A549 (cell line): Measurements from ENCODE around the gene SYNPO2. TPM values are rescaled to one million over a fixed set of nuclear protein-coding genes. Genes with fewer than 3 reads are reported as not detected.

Source experiments
- ATAC-seq, 2 experiments: fragments of 200-7000 bp in 1 of 2; fragments of >200 bp in 1 of 2; cut with Nextera tagmentation in 1 of 2; cut with Tn5 transposase in 1 of 2; 3 replicates each; pipeline versions ENCODE4 v1.8.0 to v1.9.1; 2018 to 2020; ENCODE audit warnings: mild to moderate bottlenecking in 1 of 2, moderate library complexity in 1 of 2
- CTCF ChIA-PET: fragments of 300-600 bp; sonication (Branson Sonifier 250); formaldehyde crosslinking; extraction: SDS; loops from one replicate; lab custom pipeline; 2021; ENCODE audit warnings: antibody characterized with exemption, inconsistent platforms; lab: Yijun Ruan, JAX
- POLR2A ChIA-PET: fragments of 350-600 bp; formaldehyde crosslinking; extraction: SDS; loops from one replicate; lab custom pipeline; 2021; ENCODE audit warnings: antibody characterized with exemption, inconsistent platforms; lab: Yijun Ruan, JAX
- DNase-seq, 2 experiments: peaks; one replicate each; pipeline versions ENCODE4 v3.0.0 to v3.0.0-alpha.2; 2011 to 2016; ENCODE audit warnings: low read depth in 1 of 2, low spot score in 1 of 2
- FAIRE-seq: peaks from 2 replicates; lab custom pipeline; 2011; peaks lifted over from hg19 to GRCh38; lab: Jason Lieb, UNC
- H3K27ac ChIP-seq, 2 experiments: fragments of >200 bp; sonication (Bioruptor Twin); formaldehyde crosslinking; 3 replicates each; pipeline ENCODE4 v1.5.1; 2016 to 2017
- H3K4me1 ChIP-seq: fragments of >200 bp; sonication (Bioruptor Twin); formaldehyde crosslinking; 3 replicates; pipeline ENCODE4 v1.6.1; 2016
- H3K4me2 ChIP-seq: fragments of >200 bp; sonication (Bioruptor Twin); formaldehyde crosslinking; 3 replicates; pipeline ENCODE4 v1.6.1; 2016
- H3K4me3 ChIP-seq: fragments of >200 bp; sonication (Bioruptor Twin); formaldehyde crosslinking; 3 replicates; pipeline ENCODE4 v1.5.1; 2016
- H3K9me3 ChIP-seq: fragments of >200 bp; sonication (Bioruptor Twin); formaldehyde crosslinking; 3 replicates; pipeline ENCODE4 v1.6.1; 2016
- BHLHE40 ChIP-seq: IDR thresholded peaks from 2 replicates; pipeline ENCODE4 v1.6.1; 2012; ENCODE audit warnings: low read depth, low read length, inconsistent platforms
- CBX2 ChIP-seq: fragments of 200-600 bp; sonication (generic); IDR thresholded peaks from 2 replicates; pipeline ENCODE4 v1.6.1; 2016; ENCODE audit warnings: low read depth, mild to moderate bottlenecking, borderline replicate concordance
- CHD2 ChIP-seq: fragments of 150-350 bp; IDR thresholded peaks from 2 replicates; pipeline ENCODE4 v1.6.1; 2014; ENCODE audit warnings: low read length; ENCODE audit not compliant: partially characterized antibody
- CHD4 ChIP-seq: fragments of 200-600 bp; sonication (generic); IDR thresholded peaks from 2 replicates; pipeline ENCODE4 v1.6.1; 2016; ENCODE audit warnings: antibody characterized with exemption, mild to moderate bottlenecking, borderline replicate concordance
- EP300 ChIP-seq, 2 experiments: fragments of >200 bp; sonication (Bioruptor Twin); formaldehyde crosslinking; IDR thresholded peaks; 2 replicates in 1 of 2; 3 replicates in 1 of 2; pipeline ENCODE4 v1.6.1; 2016 to 2017
- FOSL2 ChIP-seq, 2 experiments: fragments of 450-650 bp in 1 of 2; fragments of >200 bp in 1 of 2; sonication (Bioruptor Twin) in 1 of 2; formaldehyde crosslinking; IDR thresholded peaks; 2 replicates each; pipeline versions ENCODE4 v1.5.0 to v1.6.1; 2016 to 2020; ENCODE audit warnings: mild to moderate bottlenecking in 1 of 2, moderate library complexity in 1 of 2
- FOXS1 ChIP-seq: fragments of 250-450 bp; sonication (Bioruptor Pico); IDR thresholded peaks from 2 replicates; pipeline ENCODE4 v1.5.0; 2020; ENCODE audit warnings: mild to moderate bottlenecking, moderate library complexity
- GATA3 ChIP-seq: IDR thresholded peaks from 2 replicates; pipeline ENCODE4 v1.6.1; 2012; ENCODE audit warnings: borderline replicate concordance
- HEYL ChIP-seq: fragments of 250-450 bp; sonication (Bioruptor Pico); IDR thresholded peaks from 2 replicates; pipeline ENCODE4 v1.8.0; 2021; ENCODE audit warnings: mild to moderate bottlenecking, moderate library complexity
- HOXB13 ChIP-seq: fragments of 250-450 bp; sonication (Bioruptor Pico); IDR thresholded peaks from 2 replicates; pipeline ENCODE4 v1.5.0; 2020; ENCODE audit warnings: low read depth, mild to moderate bottlenecking, moderate library complexity
- HOXB5 ChIP-seq: fragments of 250-450 bp; sonication (Bioruptor Pico); IDR thresholded peaks from 2 replicates; pipeline ENCODE4 v1.5.0; 2020; ENCODE audit warnings: mild to moderate bottlenecking, moderate library complexity
- JUNB ChIP-seq: fragments of >200 bp; sonication (Bioruptor Twin); formaldehyde crosslinking; IDR thresholded peaks from 2 replicates; pipeline ENCODE4 v1.6.1; 2016
- KDM5A ChIP-seq: fragments of 200-600 bp; sonication (generic); IDR thresholded peaks from 2 replicates; pipeline ENCODE4 v1.6.1; 2016; ENCODE audit warnings: antibody characterized with exemption, mild to moderate bottlenecking
- MAZ ChIP-seq: fragments of 150-350 bp; IDR thresholded peaks from 2 replicates; pipeline ENCODE4 v1.6.1; 2014; ENCODE audit warnings: antibody characterized with exemption, low read depth, low read length, borderline replicate concordance
- NFE2L2 ChIP-seq: fragments of 150-350 bp; conservative IDR thresholded peaks from 2 replicates; pipeline ENCODE4 v1.6.1; 2014; ENCODE audit warnings: low read length
- NR3C1 ChIP-seq: fragments of >200 bp; sonication (Bioruptor Twin); formaldehyde crosslinking; IDR thresholded peaks from 3 replicates; pipeline ENCODE4 v1.6.1; 2017
- POLR2A ChIP-seq: IDR thresholded peaks from 2 replicates; pipeline ENCODE4 v1.6.1; 2012; ENCODE audit warnings: mild to moderate bottlenecking, low read length
- POLR2AphosphoS2 ChIP-seq: conservative IDR thresholded peaks from 2 replicates; pipeline ENCODE4 v1.6.1; 2012; ENCODE audit warnings: low read length, improper control_type of control experiment, inconsistent platforms
- RAD21 ChIP-seq, 2 experiments: fragments of >200 bp in 1 of 2; sonication (Bioruptor Twin) in 1 of 2; formaldehyde crosslinking in 1 of 2; IDR thresholded peaks in 1 of 2; conservative IDR thresholded peaks in 1 of 2; 2 replicates in 1 of 2; 3 replicates in 1 of 2; pipeline ENCODE4 v1.6.1; 2012 to 2018; ENCODE audit warnings: inconsistent platforms in 1 of 2
- RARB ChIP-seq: fragments of 250-450 bp; sonication (Bioruptor Pico); IDR thresholded peaks from 2 replicates; pipeline ENCODE4 v1.8.0; 2021; ENCODE audit warnings: mild to moderate bottlenecking, moderate library complexity
- RCOR1 ChIP-seq: fragments of 150-350 bp; IDR thresholded peaks from 2 replicates; pipeline ENCODE4 v1.6.1; 2014; ENCODE audit warnings: antibody characterized with exemption, low read length, low read depth
- RNF2 ChIP-seq: fragments of 200-600 bp; sonication (generic); IDR thresholded peaks from 2 replicates; pipeline ENCODE4 v1.6.1; 2016; ENCODE audit warnings: low read depth, mild to moderate bottlenecking, antibody characterized with exemption, moderate library complexity, borderline replicate concordance
- SMC3 ChIP-seq: fragments of >200 bp; sonication (Bioruptor Twin); formaldehyde crosslinking; IDR thresholded peaks from 3 replicates; pipeline ENCODE4 v1.6.1; 2018; ENCODE audit warnings: inconsistent platforms
- SREBF2 ChIP-seq: fragments of 450-650 bp; IDR thresholded peaks from 2 replicates; pipeline ENCODE4 v1.6.1; 2014; ENCODE audit warnings: mild to moderate bottlenecking, moderate library complexity
- TFCP2L1 ChIP-seq: fragments of 250-450 bp; sonication (Bioruptor Pico); IDR thresholded peaks from 2 replicates; pipeline ENCODE4 v1.5.0; 2021; ENCODE audit warnings: mild to moderate bottlenecking
- ZFP36 ChIP-seq: fragments of 450-650 bp; IDR thresholded peaks from 2 replicates; pipeline ENCODE4 v1.6.1; 2014; ENCODE audit warnings: borderline replicate concordance; ENCODE audit not compliant: partially characterized antibody
- ZNF302 ChIP-seq: fragments of 250-450 bp; sonication (Bioruptor Pico); IDR thresholded peaks from 2 replicates; pipeline ENCODE4 v1.9.0; 2021; ENCODE audit warnings: inconsistent platforms, mild to moderate bottlenecking, moderate library complexity
- WGBS: methylation state at CpG from one replicate; pipeline ENCODE4 v1.1.6; 2017; ENCODE audit errors: missing lambda C conversion rate; 5-methylcytosine and 5-hydroxymethylcytosine counted together
- polyA plus RNA-seq, 4 experiments: library from polyadenylated mRNA; depleted of rRNA in 3 of 4; stranded (reverse); fragments of >200 nt; fragmentation: RNase III in 1 of 4; extraction: RNeasy Plus Mini Kit Qiagen cat#74134 plus additional on column Dnase treatment in 1 of 4; gene quantifications; 2 replicates in 3 of 4; 3 replicates in 1 of 4; pipeline ENCODE4 v1.2.3, GENCODE V29; 2011 to 2017
- TF ChIP-seq, protein P1 (sequence below): fragments of 250-450 bp; sonication (Bioruptor Pico); IDR thresholded peaks from 2 replicates; pipeline ENCODE4 v1.5.0; 2020; ENCODE audit warnings: low read depth, mild to moderate bottlenecking, moderate library complexity
- TF ChIP-seq, protein P2 (sequence below): fragments of >200 bp; sonication (Bioruptor Twin); formaldehyde crosslinking; IDR thresholded peaks from 3 replicates; pipeline ENCODE4 v1.6.1; 2016
- TF ChIP-seq, protein P3 (sequence below): fragments of 250-450 bp; sonication (Bioruptor Pico); IDR thresholded peaks from 2 replicates; pipeline ENCODE4 v1.5.0; 2021; ENCODE audit warnings: mild to moderate bottlenecking, moderate library complexity, borderline replicate concordance
- TF ChIP-seq, protein P4 (sequence below): fragments of >200 bp; sonication (Bioruptor Twin); formaldehyde crosslinking; IDR thresholded peaks from 2 replicates; pipeline ENCODE4 v1.6.1; 2016

Gene SYNPO2
- polyA plus RNA-seq, 2 of the 4 experiments (the other 2 are of a cell fraction), result 2.5 to 8.8 TPM

- ATAC-seq, result no peak
Measured at GRCh38 chr4:118923891-118924290, 35.2 kb downstream of the SYNPO2 start.

GRCh38 chr4:118927974-118928373, 39.3 kb downstream of the SYNPO2 start:
- WGBS, result 22% methylated on average over 1 of the region's 1 CpG
- no peak for TF ChIP-seq SMC3
- TF ChIP-seq ZFP36, result no peak
- TF ChIP-seq MAZ, result no peak
- TF ChIP-seq BHLHE40, result no peak
- no peak for TF ChIP-seq CHD4
- no peak for TF ChIP-seq RNF2
- no peak for TF ChIP-seq EP300 (IDR thresholded peaks at IDR 0.05)
- TF ChIP-seq ZNF302 (CRISPR knock-in tag), result no peak
- TF ChIP-seq FOXS1 (CRISPR knock-in tag), result no peak
- no peak for TF ChIP-seq RCOR1
- TF ChIP-seq RAD21 (conservative IDR thresholded peaks at IDR 0.05 in 1 of 2, IDR thresholded peaks at IDR 0.05 in 1 of 2), result no peak
- TF ChIP-seq POLR2A, result no peak
- TF ChIP-seq RARB, result no peak
- no peak for TF ChIP-seq POLR2AphosphoS2
- no peak for TF ChIP-seq CHD2
- TF ChIP-seq CBX2, result no peak
- TF ChIP-seq, protein P1, sequence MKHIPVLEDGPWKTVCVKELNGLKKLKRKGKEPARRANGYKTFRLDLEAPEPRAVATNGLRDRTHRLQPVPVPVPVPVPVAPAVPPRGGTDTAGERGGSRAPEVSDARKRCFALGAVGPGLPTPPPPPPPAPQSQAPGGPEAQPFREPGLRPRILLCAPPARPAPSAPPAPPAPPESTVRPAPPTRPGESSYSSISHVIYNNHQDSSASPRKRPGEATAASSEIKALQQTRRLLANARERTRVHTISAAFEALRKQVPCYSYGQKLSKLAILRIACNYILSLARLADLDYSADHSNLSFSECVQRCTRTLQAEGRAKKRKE (CRISPR knock-in tag), result no peak
- no peak for TF ChIP-seq HOXB5 (CRISPR knock-in tag)
- TF ChIP-seq, protein P2, sequence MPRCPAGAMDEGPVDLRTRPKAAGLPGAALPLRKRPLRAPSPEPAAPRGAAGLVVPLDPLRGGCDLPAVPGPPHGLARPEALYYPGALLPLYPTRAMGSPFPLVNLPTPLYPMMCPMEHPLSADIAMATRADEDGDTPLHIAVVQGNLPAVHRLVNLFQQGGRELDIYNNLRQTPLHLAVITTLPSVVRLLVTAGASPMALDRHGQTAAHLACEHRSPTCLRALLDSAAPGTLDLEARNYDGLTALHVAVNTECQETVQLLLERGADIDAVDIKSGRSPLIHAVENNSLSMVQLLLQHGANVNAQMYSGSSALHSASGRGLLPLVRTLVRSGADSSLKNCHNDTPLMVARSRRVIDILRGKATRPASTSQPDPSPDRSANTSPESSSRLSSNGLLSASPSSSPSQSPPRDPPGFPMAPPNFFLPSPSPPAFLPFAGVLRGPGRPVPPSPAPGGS, result no peak
- TF ChIP-seq NR3C1, result no peak
- ATAC-seq (no peak), FAIRE-seq (no peak), DNase-seq (no peak)
- Histone ChIP-seq H3K4me3 (no peak overlapping the region), H3K27ac (no peak overlapping the region), H3K4me2 (no peak overlapping the region), H3K4me1 (no peaks in the 10 kb centered on the region), H3K9me3 (no peaks in the 10 kb centered on the region)
- CTCF ChIA-PET, result no interaction called here
- POLR2A ChIA-PET, result no interaction called here

More at GRCh38 chr4:118923891-118924290, 35.2 kb downstream of the SYNPO2 start:
- POLR2A ChIA-PET, result no interaction called here
- no peak for DNase-seq
- no peak for FAIRE-seq
- no peaks in the 10 kb centered on the region for H3K9me3 ChIP-seq
- CTCF ChIA-PET, result interaction anchor here (1.3 kb wide), 1 partner anchor 45 kb away, joined by 4 read pairs; no protein-coding TSS in a partner anchor
- TF ChIP-seq CHD4 (no peak), HOXB5 (CRISPR knock-in tag) (no peak), HEYL (no peak), JUNB (no peak), RAD21 (conservative IDR thresholded peaks at IDR 0.05 in 1 of 2, IDR thresholded peaks at IDR 0.05 in 1 of 2) (no peak), KDM5A (no peak), FOSL2 (IDR thresholded peaks at IDR 0.05) (no peak), FOSL2 (CRISPR knock-in tag; IDR thresholded peaks at IDR 0.05) (no peak), SREBF2 (no peak), GATA3 (no peak), TFCP2L1 (no peak), EP300 (IDR thresholded peaks at IDR 0.05) (no peak), HOXB13 (CRISPR knock-in tag) (no peak), RCOR1 (no peak), NFE2L2 (no peak)
- TF ChIP-seq, protein P3, sequence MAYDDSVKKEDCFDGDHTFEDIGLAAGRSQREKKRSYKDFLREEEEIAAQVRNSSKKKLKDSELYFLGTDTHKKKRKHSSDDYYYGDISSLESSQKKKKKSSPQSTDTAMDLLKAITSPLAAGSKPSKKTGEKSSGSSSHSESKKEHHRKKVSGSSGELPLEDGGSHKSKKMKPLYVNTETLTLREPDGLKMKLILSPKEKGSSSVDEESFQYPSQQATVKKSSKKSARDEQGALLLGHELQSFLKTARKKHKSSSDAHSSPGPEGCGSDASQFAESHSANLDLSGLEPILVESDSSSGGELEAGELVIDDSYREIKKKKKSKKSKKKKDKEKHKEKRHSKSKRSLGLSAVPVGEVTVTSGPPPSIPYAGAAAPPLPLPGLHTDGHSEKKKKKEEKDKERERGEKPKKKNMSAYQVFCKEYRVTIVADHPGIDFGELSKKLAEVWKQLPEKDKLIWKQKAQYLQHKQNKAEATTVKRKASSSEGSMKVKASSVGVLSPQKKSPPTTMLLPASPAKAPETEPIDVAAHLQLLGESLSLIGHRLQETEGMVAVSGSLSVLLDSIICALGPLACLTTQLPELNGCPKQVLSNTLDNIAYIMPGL, result no peak
- TF ChIP-seq, protein P4, sequence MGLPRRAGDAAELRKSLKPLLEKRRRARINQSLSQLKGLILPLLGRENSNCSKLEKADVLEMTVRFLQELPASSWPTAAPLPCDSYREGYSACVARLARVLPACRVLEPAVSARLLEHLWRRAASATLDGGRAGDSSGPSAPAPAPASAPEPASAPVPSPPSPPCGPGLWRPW, result no peak
- H3K4me1 ChIP-seq, result peaks cover under 1% of the 10 kb centered on the region; the same call in 1 of the 3 replicates
- WGBS, result 14% methylated on average over 3 of the region's 3 CpGs
- H3K4me3 ChIP-seq, result no peak overlapping the region
- H3K4me2 ChIP-seq, result no peak overlapping the region
- no peak overlapping the region for H3K27ac ChIP-seq
